GM21526 (cell line): ENCODE results near the gene DAGLA.
"Not testable (repeated sequence)": the region's sequence is repeated elsewhere in the genome, so short reads cannot be mapped to it uniquely, and the experiment has no call there.

Experiments
- ATAC-seq: cut with Tn5 transposase; IDR thresholded peaks from one replicate; pipeline ENCODE4 v1.9.1; 2021; ENCODE audit warnings: moderate library complexity; ENCODE audit not compliant: unreplicated experiment, low FRiP score

The DAGLA gene

DNA sequence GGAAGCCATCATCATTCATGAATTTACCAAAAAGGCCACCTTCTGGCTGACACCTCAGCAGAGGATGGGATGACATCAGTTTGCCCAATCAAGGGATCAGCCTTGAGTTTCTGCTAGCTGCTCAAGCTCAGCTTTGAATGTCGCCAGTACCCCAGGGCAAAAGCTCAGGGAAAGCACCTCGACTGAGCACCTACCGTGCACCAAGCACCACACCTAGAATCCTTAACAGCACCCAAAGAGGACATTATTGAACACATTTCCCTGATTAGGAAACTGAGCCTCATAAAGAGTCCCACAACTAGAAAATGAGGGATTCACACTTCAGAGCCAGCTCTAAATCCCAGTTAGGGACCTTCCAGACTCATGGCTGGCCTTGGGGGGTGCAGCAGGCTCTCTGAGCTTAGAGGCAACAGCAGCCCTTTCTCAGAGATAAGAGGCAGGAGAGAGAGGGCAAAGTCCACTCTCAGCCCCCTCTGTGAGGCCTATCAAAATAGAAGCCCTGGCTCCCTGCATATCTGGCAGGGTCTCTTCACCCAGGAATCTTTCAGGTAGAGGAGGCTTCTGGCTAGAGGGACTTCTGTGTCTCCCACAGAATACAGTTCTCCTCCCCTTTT, 13.4 kb upstream of the DAGLA start:
- no peak for ATAC-seq

DNA sequence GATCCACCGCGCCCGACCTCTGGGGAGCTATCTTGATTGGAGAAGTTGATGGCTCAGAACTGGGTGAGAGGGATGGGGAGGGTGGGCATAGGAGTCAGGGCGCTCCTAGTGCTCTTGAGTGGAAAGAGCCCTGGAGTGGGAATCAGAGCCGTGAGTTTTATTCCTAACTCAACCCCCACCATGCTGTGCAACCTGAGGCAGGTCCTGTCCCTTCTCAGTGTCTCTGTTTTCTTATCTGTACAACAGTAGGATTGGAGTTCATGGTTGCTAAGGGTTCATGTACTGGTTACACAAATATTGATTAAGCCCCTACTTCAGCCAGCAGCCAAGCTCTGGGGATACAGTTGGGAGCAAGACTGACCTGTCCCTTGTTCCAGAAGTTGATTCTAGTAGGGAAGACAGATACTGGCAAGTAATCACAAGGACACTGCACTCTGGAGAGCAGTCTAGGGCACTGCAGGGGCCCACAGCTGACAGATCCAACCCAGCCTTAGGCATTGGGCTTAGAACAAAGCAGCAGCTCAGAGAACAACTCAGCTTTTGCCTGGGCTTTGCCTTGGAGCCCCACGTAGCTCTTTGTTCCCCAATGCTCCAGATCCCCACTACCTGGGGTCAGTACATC, 12.4 kb upstream of the DAGLA start:
- ATAC-seq = no peak

- no peak for ATAC-seq
Observed at GRCh38 chr11:61669417-61669816, 10.8 kb upstream of the DAGLA start.

DNA sequence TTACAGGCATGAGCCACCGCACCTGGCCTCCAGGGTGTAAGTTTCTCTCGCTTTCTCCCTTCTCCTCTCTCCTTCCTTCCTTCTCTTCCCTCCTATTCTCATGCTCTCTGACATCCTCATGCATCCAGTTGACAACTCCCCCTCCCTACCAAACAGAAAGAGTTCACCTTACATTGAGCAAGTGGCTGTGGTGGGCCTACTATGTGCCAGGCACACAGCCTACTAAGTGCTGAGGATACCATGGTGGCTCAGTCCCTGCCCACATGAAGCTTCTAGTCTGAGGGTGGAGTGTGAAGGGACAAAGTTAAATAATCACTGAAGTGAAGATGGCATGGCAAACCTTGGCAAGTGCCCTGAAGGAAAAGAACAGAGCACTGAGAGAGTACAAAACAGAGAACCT, 9.6 kb upstream of the DAGLA start:
- no peak for ATAC-seq

- no peak for ATAC-seq
Observed at GRCh38 chr11:61671527-61671926, 8.7 kb upstream of the DAGLA start.

GRCh38 chr11:61673946-61674467, 6.2 kb upstream of the DAGLA start:
- ATAC-seq = not testable (repeated sequence)

GRCh38 chr11:61675826-61676225, 4.4 kb upstream of the DAGLA start:
- ATAC-seq = no peak

GRCh38 chr11:61679296-61679695, 895 bp upstream of the DAGLA start:
- ATAC-seq = no peak

DNA sequence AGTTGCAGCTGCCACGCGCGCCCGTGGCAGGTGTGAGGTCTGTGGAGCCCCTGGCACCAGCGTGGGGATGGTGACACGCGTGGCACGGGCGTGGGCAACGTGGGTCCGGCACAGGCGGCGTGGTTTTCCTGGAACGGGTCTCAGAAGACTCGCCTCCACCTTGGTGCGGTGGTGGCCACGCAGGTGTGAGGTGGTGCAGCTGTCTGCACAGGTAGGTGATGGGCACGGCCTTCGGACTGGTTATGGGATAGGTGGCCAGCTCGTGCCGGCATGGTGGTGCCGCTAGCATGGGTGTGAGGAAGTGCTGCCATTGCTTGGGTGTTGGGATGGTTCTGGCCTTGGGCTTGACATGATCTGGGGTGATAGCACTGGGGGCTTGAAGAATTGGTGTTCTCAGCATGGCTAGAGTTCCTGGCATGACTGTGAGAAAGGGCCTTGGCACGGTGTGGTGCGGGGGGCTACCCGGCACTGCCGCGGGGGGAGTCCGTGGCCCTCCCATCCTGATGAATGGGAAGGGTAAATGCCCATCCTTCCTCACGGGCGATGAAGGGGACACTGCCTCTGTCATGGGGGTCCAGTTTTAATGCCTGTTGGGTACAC, 531 bp downstream of the DAGLA start:
- ATAC-seq = no peak

DNA sequence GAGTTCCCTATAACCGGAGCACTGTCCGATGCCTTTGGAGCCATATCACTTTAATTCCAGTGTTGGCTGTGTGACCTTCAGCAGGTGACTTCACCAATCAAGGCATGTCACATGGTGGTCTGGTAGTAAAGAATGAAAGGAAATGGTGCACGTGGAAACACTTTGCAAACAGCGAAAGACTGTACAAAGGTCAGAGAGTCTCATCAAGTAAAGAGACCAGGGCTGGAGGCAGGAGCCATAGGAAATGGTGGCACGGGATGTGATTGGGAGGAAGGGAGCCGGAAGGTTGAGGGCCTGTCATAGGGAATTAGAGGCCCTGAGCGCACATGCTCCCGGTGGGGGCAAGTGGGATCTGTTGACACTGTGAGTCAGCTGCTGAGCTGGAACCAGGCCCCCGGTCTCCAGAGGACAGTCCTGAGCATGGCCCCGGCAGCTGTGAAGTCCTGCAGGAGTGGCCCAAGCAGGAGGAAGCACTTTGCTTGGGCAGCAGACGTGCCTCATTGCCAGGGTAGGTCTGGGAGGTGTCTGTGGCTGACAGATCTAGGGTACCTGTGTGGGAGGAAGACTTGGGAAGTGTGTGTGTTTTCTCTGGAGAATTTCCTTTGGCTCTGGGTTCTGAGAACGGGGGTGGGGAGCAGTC, 2.0 kb downstream of the DAGLA start:
- no peak for ATAC-seq

GRCh38 chr11:61682906-61683675, 2.9 kb downstream of the DAGLA start:
- ATAC-seq = no peak

GRCh38 chr11:61683961-61684869, 4.0 kb downstream of the DAGLA start:
- no peak for ATAC-seq

- no peak for ATAC-seq
Observed at GRCh38 chr11:61684870-61685616, 4.9 kb downstream of the DAGLA start.

- no peak for ATAC-seq
Observed at GRCh38 chr11:61685617-61685967, 5.4 kb downstream of the DAGLA start.

- no peak for ATAC-seq
Observed at GRCh38 chr11:61686066-61686465, 5.9 kb downstream of the DAGLA start.

GRCh38 chr11:61686469-61686868, 6.3 kb downstream of the DAGLA start:
- ATAC-seq = no peak

DNA sequence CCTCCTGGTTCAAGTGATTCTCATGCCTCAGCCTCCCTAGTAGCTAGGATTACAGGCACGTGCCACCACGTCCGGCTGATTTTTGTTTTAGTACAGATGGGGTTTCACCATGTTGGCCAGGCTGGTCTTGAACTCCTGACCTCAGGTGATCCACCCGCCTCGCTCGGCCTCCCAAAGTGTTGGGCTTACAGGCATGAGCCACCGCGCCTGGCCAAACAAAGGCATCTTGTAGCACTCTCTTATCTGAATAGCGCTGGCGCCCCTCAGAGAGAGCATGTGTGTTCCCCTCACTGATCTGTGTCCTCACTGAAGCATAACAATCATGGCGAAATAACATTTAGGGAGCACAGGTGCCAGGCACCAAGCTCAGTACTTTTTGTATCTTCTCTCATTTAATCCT, 7.2 kb downstream of the DAGLA start:
- ATAC-seq = no peak

DNA sequence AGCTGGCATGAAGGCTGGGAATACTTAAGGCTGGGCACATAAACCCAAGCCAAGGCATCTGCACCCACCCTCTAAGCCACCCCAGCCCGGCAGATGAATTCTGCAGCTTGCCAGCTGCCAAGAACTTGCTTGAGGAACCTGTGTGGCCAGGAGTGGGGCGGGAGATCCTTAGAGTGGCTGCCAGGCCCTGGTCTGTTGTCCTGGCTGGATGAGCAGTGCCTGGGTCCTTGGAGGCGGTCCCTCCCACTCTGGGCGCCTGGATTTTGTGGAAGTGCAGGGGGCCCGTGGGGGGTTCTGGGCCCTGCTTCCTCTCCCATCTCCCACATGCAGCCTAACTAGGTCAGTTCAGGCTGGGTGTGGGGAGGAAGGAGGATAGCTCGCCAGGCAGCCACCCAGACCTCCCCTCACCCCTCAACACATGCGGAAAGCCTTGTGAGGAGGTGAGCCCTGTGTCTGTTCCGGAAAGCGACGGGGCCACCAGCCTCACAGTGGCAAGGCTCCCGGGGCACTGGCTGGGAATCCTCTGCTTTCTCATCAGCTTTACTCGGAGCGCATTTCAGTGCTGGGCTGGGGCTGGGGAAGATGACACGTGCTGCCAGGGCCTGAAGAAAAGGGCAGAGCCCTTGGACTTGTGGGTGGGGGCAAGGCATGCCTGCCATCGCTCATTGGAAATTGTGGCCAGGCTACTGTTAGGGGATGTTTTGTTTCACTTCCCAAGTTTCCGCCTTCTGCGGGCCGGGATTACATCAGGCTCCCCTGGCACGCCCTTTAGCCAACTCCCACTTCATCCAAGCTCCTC, 8.4 kb downstream of the DAGLA start:
- ATAC-seq = no peak

DNA sequence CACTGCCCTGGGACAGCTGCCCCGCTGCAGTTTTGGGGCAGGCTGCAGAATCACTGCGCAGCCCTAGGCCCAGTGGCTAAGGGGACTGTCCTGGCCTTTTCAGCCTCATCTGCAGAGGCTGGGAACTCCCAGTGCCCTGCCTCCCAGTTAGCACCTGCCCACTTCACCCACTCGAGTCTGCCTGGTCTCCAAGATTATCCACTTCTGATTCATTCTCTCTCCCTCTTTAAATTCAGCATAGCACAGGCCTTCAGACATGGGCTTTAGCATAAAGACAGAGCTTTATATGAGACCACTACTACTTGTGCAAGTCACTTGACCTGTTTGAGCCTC, 8.9 kb downstream of the DAGLA start:
- no peak for ATAC-seq
